Limb (tissue), 2 donors: ENCODE data around the gene ISY1.

ENCODE experiments used
- DNase-seq, 2 donors: peaks; one replicate each; pipeline ENCODE4 v3.0.0-alpha.2; 2016; ENCODE audit errors: extremely low spot score in 2 of 2

Gene ISY1

GRCh38 chr3:129087138-129087702 is 73.6 kb downstream of the ISY1 start:
- peak; percentile 32 to 53 for DNase-seq

GRCh38 chr3:129085818-129086217 is 75.0 kb downstream of the ISY1 start:
- no peak for DNase-seq

GRCh38 chr3:129085165-129085715 is 75.6 kb downstream of the ISY1 start:
- no peak for DNase-seq

GRCh38 chr3:129084501-129084900 is 76.4 kb downstream of the ISY1 start:
- no peak for DNase-seq

- no peak for DNase-seq
Measured at GRCh38 chr3:129082026-129082425, 78.8 kb downstream of the ISY1 start.

GRCh38 chr3:129081503-129081902 is 79.4 kb downstream of the ISY1 start:
- DNase-seq: no peak

- no peak for DNase-seq
Measured at GRCh38 chr3:129078510-129078909, 82.4 kb downstream of the ISY1 start.
